IPS-15b (cell line): Measurements from ENCODE around the gene ARHGAP8.

ENCODE experiments used
- H3K27me3 ChIP-seq: one replicate; pipeline ENCODE4 v1.6.1; 2013; ENCODE audit warnings: low read length; ENCODE audit not compliant: control insufficient read depth, insufficient read depth
- H3K36me3 ChIP-seq: one replicate; pipeline ENCODE4 v1.6.1; 2013; ENCODE audit warnings: low read length; ENCODE audit not compliant: control insufficient read depth, insufficient read depth
- H3K4me1 ChIP-seq: one replicate; pipeline ENCODE4 v1.6.1; 2013; ENCODE audit warnings: mild to moderate bottlenecking, low read length; ENCODE audit not compliant: control insufficient read depth, insufficient read depth
- H3K4me3 ChIP-seq: one replicate; pipeline ENCODE4 v1.5.1; 2013; ENCODE audit warnings: low read depth, low read length
- H3K9ac ChIP-seq: one replicate; pipeline ENCODE4 v1.6.1; 2013; ENCODE audit warnings: low read depth, mild to moderate bottlenecking, low read length
- H3K9me3 ChIP-seq: one replicate; pipeline ENCODE4 v1.6.1; 2013; ENCODE audit warnings: mild to moderate bottlenecking, low read length; ENCODE audit not compliant: control insufficient read depth, insufficient read depth

The ARHGAP8 gene

GRCh38 chr22:44882226-44882905 lies 130.0 kb downstream of the ARHGAP8 start:
- H3K27me3 ChIP-seq, result no peaks in the 10 kb centered on the region
- H3K36me3 ChIP-seq, result peaks cover 11% of the 10 kb centered on the region
- no peaks in the 10 kb centered on the region for H3K4me1 ChIP-seq
- no peak overlapping the region for H3K9ac ChIP-seq
- H3K9me3 ChIP-seq, result no peaks in the 10 kb centered on the region
- H3K4me3 ChIP-seq, result no peak overlapping the region

GRCh38 chr22:44883011-44883421 lies 130.6 kb downstream of the ARHGAP8 start:
- Histone ChIP-seq H3K36me3 (peaks cover 11% of the 10 kb centered on the region), H3K9me3 (no peaks in the 10 kb centered on the region), H3K9ac (no peak overlapping the region), H3K4me3 (no peak overlapping the region), H3K27me3 (no peaks in the 10 kb centered on the region), H3K4me1 (no peaks in the 10 kb centered on the region)

- Histone ChIP-seq H3K9ac (no peak overlapping the region), H3K36me3 (peaks cover 7% of the 10 kb centered on the region), H3K27me3 (no peaks in the 10 kb centered on the region), H3K4me1 (peaks cover 6% of the 10 kb centered on the region), H3K9me3 (no peaks in the 10 kb centered on the region), H3K4me3 (no peak overlapping the region)
Measured at GRCh38 chr22:44884562-44884961, 132.2 kb downstream of the ARHGAP8 start.

GRCh38 chr22:44884968-44885805 lies 132.8 kb downstream of the ARHGAP8 start:
- no peak overlapping the region for H3K9ac ChIP-seq
- H3K36me3 ChIP-seq, result peaks cover 12% of the 10 kb centered on the region
- peaks cover 6% of the 10 kb centered on the region for H3K4me1 ChIP-seq
- no peaks in the 10 kb centered on the region for H3K9me3 ChIP-seq
- no peak overlapping the region for H3K4me3 ChIP-seq
- no peaks in the 10 kb centered on the region for H3K27me3 ChIP-seq

GRCh38 chr22:44885806-44886360 lies 133.5 kb downstream of the ARHGAP8 start:
- Histone ChIP-seq H3K9ac (no peak overlapping the region), H3K4me3 (no peak overlapping the region), H3K9me3 (no peaks in the 10 kb centered on the region), H3K4me1 (peaks cover 6% of the 10 kb centered on the region), H3K27me3 (no peaks in the 10 kb centered on the region), H3K36me3 (peaks cover 15% of the 10 kb centered on the region)

GRCh38 chr22:44887941-44888366 lies 135.6 kb downstream of the ARHGAP8 start:
- H3K36me3 ChIP-seq, result peaks cover 25% of the 10 kb centered on the region
- no peaks in the 10 kb centered on the region for H3K9me3 ChIP-seq
- no peaks in the 10 kb centered on the region for H3K27me3 ChIP-seq
- no peak overlapping the region for H3K4me3 ChIP-seq
- H3K4me1 ChIP-seq, result peaks cover 6% of the 10 kb centered on the region
- H3K9ac ChIP-seq, result peak overlapping the region; percentile 24

- Histone ChIP-seq H3K4me3 (no peak overlapping the region), H3K9me3 (no peaks in the 10 kb centered on the region), H3K27me3 (no peaks in the 10 kb centered on the region), H3K36me3 (peaks cover 28% of the 10 kb centered on the region), H3K9ac (no peak overlapping the region), H3K4me1 (peaks cover 6% of the 10 kb centered on the region)
Measured at GRCh38 chr22:44888491-44889254, 136.3 kb downstream of the ARHGAP8 start.

GRCh38 chr22:44889255-44889878 lies 137.0 kb downstream of the ARHGAP8 start:
- Histone ChIP-seq H3K9me3 (no peaks in the 10 kb centered on the region), H3K36me3 (peaks cover 28% of the 10 kb centered on the region), H3K27me3 (no peaks in the 10 kb centered on the region), H3K4me3 (no peak overlapping the region), H3K9ac (no peak overlapping the region), H3K4me1 (peaks cover 9% of the 10 kb centered on the region)

- peaks cover 28% of the 10 kb centered on the region for H3K36me3 ChIP-seq
- peaks cover 9% of the 10 kb centered on the region for H3K4me1 ChIP-seq
- no peak overlapping the region for H3K4me3 ChIP-seq
- no peaks in the 10 kb centered on the region for H3K27me3 ChIP-seq
- no peak overlapping the region for H3K9ac ChIP-seq
- H3K9me3 ChIP-seq, result no peaks in the 10 kb centered on the region
Measured at GRCh38 chr22:44890416-44891292, 138.3 kb downstream of the ARHGAP8 start.

GRCh38 chr22:44891293-44891747 lies 138.9 kb downstream of the ARHGAP8 start:
- Histone ChIP-seq H3K9ac (no peak overlapping the region), H3K4me3 (no peak overlapping the region), H3K9me3 (no peaks in the 10 kb centered on the region), H3K36me3 (peaks cover 28% of the 10 kb centered on the region), H3K27me3 (no peaks in the 10 kb centered on the region), H3K4me1 (peaks cover 9% of the 10 kb centered on the region)
